Measurements from ENCODE around the gene AFF4.

- TF ChIP-seq CTCF (IDR thresholded peaks at IDR 0.05) (no peak), POLR2A (IDR thresholded peaks at IDR 0.05) (no peak), POLR2AphosphoS5 (IDR thresholded peaks at IDR 0.05; ENCODE audit: insufficient read depth in 1 of 2, low read depth in 1 of 2) (no peak)
These were observed 92.6 kb downstream of the AFF4 start for GRCh38 chr5:132870801-132871200.
